ENCODE data around the gene MALT1.

DNA sequence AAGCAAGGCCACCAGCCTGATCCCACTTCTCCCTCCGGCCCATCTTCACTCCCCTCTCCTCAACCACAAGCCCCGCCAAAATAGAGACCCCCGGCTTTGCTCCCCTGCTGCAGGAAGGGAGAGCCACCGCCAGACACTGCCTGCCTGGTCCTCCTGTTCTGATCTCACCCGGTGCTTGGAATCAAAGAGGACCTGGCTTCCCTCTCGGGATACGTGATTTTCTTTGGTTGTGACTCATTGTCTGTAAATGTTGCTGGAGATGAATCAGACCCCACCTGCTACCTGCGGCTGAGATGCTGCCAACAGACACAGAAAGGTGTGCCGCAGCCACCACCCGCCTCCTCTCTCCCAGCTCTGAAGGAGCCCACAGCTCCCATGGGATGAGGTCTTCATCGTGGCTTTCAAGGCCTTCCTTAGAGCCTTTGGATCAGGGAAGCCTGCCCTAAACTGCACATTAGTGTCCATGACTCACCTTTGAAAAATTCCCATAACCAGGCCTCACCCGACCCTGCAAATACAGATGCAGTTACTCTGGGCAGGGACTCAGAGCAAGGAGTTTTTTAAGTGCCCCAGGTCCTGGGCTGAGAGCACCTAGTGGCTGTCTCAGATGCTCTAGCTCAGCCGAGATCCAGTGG, 114.0 kb downstream of the MALT1 start:
- TF ChIP-seq, protein P1, sequence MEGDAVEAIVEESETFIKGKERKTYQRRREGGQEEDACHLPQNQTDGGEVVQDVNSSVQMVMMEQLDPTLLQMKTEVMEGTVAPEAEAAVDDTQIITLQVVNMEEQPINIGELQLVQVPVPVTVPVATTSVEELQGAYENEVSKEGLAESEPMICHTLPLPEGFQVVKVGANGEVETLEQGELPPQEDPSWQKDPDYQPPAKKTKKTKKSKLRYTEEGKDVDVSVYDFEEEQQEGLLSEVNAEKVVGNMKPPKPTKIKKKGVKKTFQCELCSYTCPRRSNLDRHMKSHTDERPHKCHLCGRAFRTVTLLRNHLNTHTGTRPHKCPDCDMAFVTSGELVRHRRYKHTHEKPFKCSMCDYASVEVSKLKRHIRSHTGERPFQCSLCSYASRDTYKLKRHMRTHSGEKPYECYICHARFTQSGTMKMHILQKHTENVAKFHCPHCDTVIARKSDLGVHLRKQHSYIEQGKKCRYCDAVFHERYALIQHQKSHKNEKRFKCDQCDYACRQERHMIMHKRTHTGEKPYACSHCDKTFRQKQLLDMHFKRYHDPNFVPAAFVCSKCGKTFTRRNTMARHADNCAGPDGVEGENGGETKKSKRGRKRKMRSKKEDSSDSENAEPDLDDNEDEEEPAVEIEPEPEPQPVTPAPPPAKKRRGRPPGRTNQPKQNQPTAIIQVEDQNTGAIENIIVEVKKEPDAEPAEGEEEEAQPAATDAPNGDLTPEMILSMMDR (IDR thresholded peaks at IDR 0.05) = no peak
- TF ChIP-seq POLR2A (IDR thresholded peaks at IDR 0.05) = no peak
